ENCODE data around the gene BBC3.

DNA sequence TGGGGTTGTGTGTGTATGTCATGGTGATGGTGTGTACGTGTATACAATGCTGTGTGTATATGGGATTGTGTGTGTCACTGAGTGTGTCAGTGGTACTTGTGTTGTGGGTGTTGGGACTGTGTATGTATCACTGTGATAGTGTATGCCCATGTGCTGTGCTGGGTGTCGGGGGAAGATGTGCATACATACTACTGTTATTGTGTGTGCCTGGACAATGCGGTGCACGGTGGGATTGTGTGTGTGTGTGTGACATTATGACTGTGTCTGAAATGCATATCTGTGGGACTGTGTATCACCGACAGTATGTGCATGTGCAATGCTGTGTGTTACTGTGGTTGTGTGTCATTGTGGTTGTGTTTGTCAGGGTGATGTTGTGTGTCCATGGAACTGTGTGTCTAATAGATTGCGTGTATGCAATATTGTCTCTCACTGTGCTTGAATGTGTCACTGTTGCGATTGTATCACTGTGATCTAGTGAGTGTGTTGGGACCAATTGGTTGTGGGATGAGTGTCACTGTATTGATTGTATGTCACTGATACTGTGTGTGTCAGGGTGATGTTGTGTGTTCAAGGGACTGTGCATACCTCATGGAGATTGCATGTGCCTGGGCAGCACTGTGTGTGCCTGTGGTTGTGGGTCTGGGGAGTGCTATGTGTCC, 11.0 kb upstream of the BBC3 start:
- TF ChIP-seq, protein P1, sequence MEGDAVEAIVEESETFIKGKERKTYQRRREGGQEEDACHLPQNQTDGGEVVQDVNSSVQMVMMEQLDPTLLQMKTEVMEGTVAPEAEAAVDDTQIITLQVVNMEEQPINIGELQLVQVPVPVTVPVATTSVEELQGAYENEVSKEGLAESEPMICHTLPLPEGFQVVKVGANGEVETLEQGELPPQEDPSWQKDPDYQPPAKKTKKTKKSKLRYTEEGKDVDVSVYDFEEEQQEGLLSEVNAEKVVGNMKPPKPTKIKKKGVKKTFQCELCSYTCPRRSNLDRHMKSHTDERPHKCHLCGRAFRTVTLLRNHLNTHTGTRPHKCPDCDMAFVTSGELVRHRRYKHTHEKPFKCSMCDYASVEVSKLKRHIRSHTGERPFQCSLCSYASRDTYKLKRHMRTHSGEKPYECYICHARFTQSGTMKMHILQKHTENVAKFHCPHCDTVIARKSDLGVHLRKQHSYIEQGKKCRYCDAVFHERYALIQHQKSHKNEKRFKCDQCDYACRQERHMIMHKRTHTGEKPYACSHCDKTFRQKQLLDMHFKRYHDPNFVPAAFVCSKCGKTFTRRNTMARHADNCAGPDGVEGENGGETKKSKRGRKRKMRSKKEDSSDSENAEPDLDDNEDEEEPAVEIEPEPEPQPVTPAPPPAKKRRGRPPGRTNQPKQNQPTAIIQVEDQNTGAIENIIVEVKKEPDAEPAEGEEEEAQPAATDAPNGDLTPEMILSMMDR (IDR thresholded peaks at IDR 0.05; ENCODE audit: insufficient read depth, low read length, poor library complexity, severe bottlenecking) = no peak
- TF ChIP-seq EZH2phosphoT487 (conservative IDR thresholded peaks at IDR 0.05; ENCODE audit: low read length) = no peak

Measured in SU-DHL-6 (cell line).